Kidney (tissue), 14 donors: ENCODE measurements around the gene MCTP2. TPM values are rescaled to one million over a fixed set of nuclear protein-coding genes. Genes with fewer than 3 reads are reported as not detected.

Experiments
- DNase-seq, 5 donors: peaks; one replicate each; pipeline ENCODE4 v3.0.0-alpha.2; 2013 to 2020
- FAIRE-seq: peaks from 2 replicates; lab custom pipeline; 2012; peaks lifted over from hg19 to GRCh38; lab: Jason Lieb, UNC
- H3K27ac ChIP-seq, 2 donors: one replicate each; pipeline ENCODE4 v1.7.0; 2013; ENCODE audit warnings: low read depth in 2 of 2, low read length in 2 of 2, inconsistent platforms in 1 of 2
- H3K27me3 ChIP-seq: one replicate; pipeline ENCODE4 v1.7.1; 2013; ENCODE audit warnings: low read length, inconsistent platforms; ENCODE audit not compliant: control insufficient read depth, insufficient read depth
- H3K36me3 ChIP-seq, 3 donors: one replicate each; pipeline versions ENCODE4 v1.7.0 to v1.7.1; 2013; ENCODE audit warnings: low read length in 3 of 3, control low read depth in 1 of 3, inconsistent platforms in 1 of 3; ENCODE audit not compliant: insufficient read depth in 3 of 3, control insufficient read depth in 2 of 3
- H3K4me1 ChIP-seq, 3 donors: one replicate each; pipeline versions ENCODE4 v1.7.0 to v1.7.1; 2013; ENCODE audit warnings: low read length in 3 of 3, inconsistent platforms in 1 of 3, low read depth in 1 of 3; ENCODE audit not compliant: control insufficient read depth in 2 of 3, insufficient read depth in 2 of 3
- H3K4me3 ChIP-seq, 3 donors: one replicate each; pipeline versions ENCODE4 v1.7.0 to v1.8.1; 2013; ENCODE audit warnings: low read length in 3 of 3, control low read depth in 1 of 3, inconsistent platforms in 1 of 3
- H3K9ac ChIP-seq, 3 donors: one replicate each; pipeline versions ENCODE4 v1.7.0 to v1.7.1; 2013; ENCODE audit warnings: low read length in 3 of 3, control low read depth in 1 of 3, inconsistent platforms in 1 of 3
- H3K9me3 ChIP-seq, 3 donors: one replicate each; pipeline versions ENCODE4 v1.7.0 to v1.7.1; 2013; ENCODE audit warnings: low read length in 3 of 3, control low read depth in 1 of 3, inconsistent platforms in 1 of 3; ENCODE audit not compliant: control insufficient read depth in 2 of 3, insufficient read depth in 1 of 3
- intact Hi-C: fragments of 100-400 bp; cut with DNase I; formaldehyde crosslinking; loops from one replicate; pipeline ENCODE4 v1.11.1; 2022
- polyA plus RNA-seq: library from polyadenylated mRNA; stranded (reverse); fragments of 350-450 nt; fragmentation: Illumina TruSeq; extraction: RNeasy Lipid Tissue Mini Kit (QIAGEN cat#74804); gene quantifications from one replicate; pipeline ENCODE4 v1.2.3, GENCODE V29; 2014; ENCODE audit warnings: low read depth, low replicate concordance; ENCODE audit not compliant: insufficient read depth
- total RNA-seq: library from RNA; stranded (reverse); fragmentation: NEBNext Ultra II Directional; extraction: Animal tissue kit (Norgen Biotek cat#: 25700); gene quantifications from one replicate; pipeline ENCODE4 v1.2.1, GENCODE V29; 2021
- TF ChIP-seq, protein P1 (sequence below): IDR thresholded peaks from 3 replicates; pipeline ENCODE4 v1.5.1; 2012; ENCODE audit warnings: mild to moderate bottlenecking, moderate library complexity, borderline replicate concordance; ENCODE audit not compliant: insufficient read depth; ENCODE audit errors: extremely low read depth
- donor health status: control.
- donor health status: control.
- donor health status: control.
- donor health status: control.
- donor health status: control.
- donor health status: DM: yes; HTN: yes; CAD: no.
- donor health status: Normal renal cell carcinoma (clear cell type).

The MCTP2 gene
- total and polyA plus RNA-seq, 2 donors from 2014 or later: 1.2 to 21.1 TPM

DNA sequence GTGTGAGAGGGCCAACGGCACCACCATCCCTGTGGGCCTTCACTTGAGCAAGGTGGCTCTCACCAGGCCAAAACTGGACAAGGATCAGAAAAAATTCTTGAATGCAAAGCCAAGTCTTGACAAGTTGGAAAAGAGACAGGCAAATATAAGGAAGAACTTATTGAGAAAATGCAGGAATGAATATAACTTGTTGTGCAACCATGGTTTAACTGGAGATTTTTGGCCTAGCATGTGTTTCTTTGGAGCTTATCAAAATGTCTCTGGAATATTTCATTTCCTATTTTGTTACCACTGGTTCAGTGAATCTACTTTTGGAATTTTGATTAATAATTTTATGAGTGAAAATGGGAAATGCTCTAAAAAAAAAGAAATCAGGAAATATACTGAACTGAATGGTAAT lies 42.5 kb downstream of the MCTP2 start:
- Histone ChIP-seq H3K4me1 (no peaks in the 10 kb centered on the region), H3K4me3 (no peak overlapping the region), H3K9me3 (no peaks in the 10 kb centered on the region), H3K27ac (no peak overlapping the region), H3K9ac (no peak overlapping the region), H3K27me3 (no peaks in the 10 kb centered on the region), H3K36me3 (no peaks in the 10 kb centered on the region)
- DNase-seq: no peak
- FAIRE-seq: no peak
- TF ChIP-seq, protein P1, sequence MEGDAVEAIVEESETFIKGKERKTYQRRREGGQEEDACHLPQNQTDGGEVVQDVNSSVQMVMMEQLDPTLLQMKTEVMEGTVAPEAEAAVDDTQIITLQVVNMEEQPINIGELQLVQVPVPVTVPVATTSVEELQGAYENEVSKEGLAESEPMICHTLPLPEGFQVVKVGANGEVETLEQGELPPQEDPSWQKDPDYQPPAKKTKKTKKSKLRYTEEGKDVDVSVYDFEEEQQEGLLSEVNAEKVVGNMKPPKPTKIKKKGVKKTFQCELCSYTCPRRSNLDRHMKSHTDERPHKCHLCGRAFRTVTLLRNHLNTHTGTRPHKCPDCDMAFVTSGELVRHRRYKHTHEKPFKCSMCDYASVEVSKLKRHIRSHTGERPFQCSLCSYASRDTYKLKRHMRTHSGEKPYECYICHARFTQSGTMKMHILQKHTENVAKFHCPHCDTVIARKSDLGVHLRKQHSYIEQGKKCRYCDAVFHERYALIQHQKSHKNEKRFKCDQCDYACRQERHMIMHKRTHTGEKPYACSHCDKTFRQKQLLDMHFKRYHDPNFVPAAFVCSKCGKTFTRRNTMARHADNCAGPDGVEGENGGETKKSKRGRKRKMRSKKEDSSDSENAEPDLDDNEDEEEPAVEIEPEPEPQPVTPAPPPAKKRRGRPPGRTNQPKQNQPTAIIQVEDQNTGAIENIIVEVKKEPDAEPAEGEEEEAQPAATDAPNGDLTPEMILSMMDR: no peak
- intact Hi-C loops: no loop called here

DNA sequence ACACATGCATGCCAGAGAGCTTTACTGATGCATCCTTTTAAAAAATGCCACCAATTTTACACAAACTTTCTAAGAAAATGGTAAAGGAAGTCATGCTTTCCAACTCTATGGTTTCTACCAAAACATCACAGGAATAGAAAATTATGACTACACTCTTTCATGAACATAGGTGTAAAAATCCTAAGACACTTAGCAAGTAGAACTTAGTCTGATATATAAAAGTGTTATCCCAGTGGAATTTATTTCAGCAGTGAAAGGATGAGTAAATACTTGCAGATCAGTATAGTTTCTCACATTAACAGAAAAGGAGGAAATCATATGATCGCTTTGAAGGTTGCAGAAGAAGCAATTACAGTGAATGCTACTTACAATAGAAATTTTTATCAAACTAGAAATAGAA lies 43.4 kb downstream of the MCTP2 start:
- H3K27me3 ChIP-seq: no peaks in the 10 kb centered on the region
- H3K9ac ChIP-seq: no peak overlapping the region
- no peaks in the 10 kb centered on the region for H3K36me3 ChIP-seq
- no peak overlapping the region for H3K27ac ChIP-seq
- TF ChIP-seq, protein P1: no peak
- H3K4me3 ChIP-seq: no peak overlapping the region
- no peaks in the 10 kb centered on the region for H3K9me3 ChIP-seq
- intact Hi-C loops: no loop called here
- DNase-seq (no peak), FAIRE-seq (no peak)
- no peaks in the 10 kb centered on the region for H3K4me1 ChIP-seq

DNA sequence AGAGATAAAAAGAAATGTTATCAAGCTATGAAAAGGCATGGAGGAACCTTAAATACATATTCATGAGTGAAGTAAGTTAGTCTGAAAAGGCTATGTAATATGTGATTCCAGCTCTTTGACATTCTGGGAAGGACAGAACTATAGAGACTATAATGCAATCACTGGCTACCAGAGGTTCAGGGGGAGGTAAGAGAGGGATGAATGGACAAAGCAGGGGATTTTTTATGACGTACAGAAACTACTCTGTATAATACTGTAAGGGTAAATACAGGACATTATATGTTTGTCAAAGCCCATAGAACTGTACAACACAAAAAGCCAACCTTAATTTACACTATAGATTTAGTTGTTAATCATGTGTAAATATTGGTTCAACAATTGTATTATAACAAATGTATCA lies 46.1 kb downstream of the MCTP2 start:
- Histone ChIP-seq H3K4me3 (no peak overlapping the region), H3K4me1 (no peaks in the 10 kb centered on the region), H3K9ac (no peak overlapping the region), H3K27ac (no peak overlapping the region), H3K27me3 (no peaks in the 10 kb centered on the region), H3K9me3 (no peaks in the 10 kb centered on the region), H3K36me3 (no peaks in the 10 kb centered on the region)
- DNase-seq (no peak), FAIRE-seq (no peak)
- intact Hi-C loops: no loop called here
- TF ChIP-seq, protein P1: no peak

DNA sequence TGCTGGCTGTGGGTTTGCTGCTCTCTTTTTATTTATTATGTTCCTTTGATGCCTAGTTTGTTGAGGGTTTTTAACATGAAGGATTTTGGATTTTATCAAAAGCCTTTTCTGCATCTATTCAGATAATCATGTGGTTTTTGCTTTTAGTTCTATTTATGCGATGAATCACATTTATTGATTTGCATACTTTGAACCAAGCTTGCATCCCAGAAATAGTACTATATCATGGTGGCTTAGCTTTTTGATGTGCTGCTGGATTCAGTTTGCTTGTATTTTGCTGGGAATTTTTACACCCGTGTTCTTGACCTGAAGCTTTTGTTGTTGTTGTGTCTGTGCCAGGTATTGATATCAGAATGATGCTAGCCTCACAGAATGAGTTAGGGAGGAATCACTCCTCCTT lies 48.4 kb downstream of the MCTP2 start:
- no peak for FAIRE-seq

More for the DNA sequence above, 48.4 kb downstream of the MCTP2 start:
- Histone ChIP-seq H3K9me3 (no peaks in the 10 kb centered on the region), H3K36me3 (no peaks in the 10 kb centered on the region), H3K4me3 (no peak overlapping the region), H3K4me1 (no peaks in the 10 kb centered on the region), H3K27ac (no peak overlapping the region), H3K27me3 (no peaks in the 10 kb centered on the region), H3K9ac (no peak overlapping the region)
- TF ChIP-seq, protein P1: no peak
- DNase-seq: no peak
- intact Hi-C loops: no loop called here
